GM23338 (cell line): ENCODE measurements around the gene POLD4. TPM values are rescaled to one million over a fixed set of nuclear protein-coding genes. Genes with fewer than 3 reads are reported as not detected.
A peak's percentile ranks its signal among the peaks of the same experiment; 100 is the strongest.

Source experiments
- ATAC-seq: fragments of 200-7000 bp; cut with Tn5 transposase; 3 replicates; pipeline ENCODE4 v1.9.1; 2020
- DNase-seq: peaks from one replicate; pipeline ENCODE4 v3.0.0-alpha.2; 2015; ENCODE audit warnings: low spot score
- H2AFZ ChIP-seq: fragments of 200-600 bp; sonication (generic); 2 replicates; pipeline ENCODE4 v1.8.0; 2016; ENCODE audit warnings: antibody characterized with exemption, mild to moderate bottlenecking, moderate library complexity
- H3F3A ChIP-seq: fragments of 200-600 bp; sonication (generic); replicated peaks from 2 replicates; pipeline ENCODE4 v1.8.0; 2017; ENCODE audit warnings: antibody characterized with exemption, mixed run types, low read depth
- H3K27ac ChIP-seq: fragments of 200-600 bp; sonication (generic); 2 replicates; pipeline ENCODE4 v1.6.1; 2016; ENCODE audit warnings: low read depth
- H3K27me3 ChIP-seq: fragments of 200-600 bp; sonication (generic); 2 replicates; pipeline ENCODE4 v1.8.0; 2016; ENCODE audit warnings: mild to moderate bottlenecking, mixed run types, moderate library complexity; ENCODE audit not compliant: insufficient read depth
- H3K36me3 ChIP-seq: fragments of 200-600 bp; sonication (generic); 2 replicates; pipeline ENCODE4 v1.8.0; 2016; ENCODE audit warnings: mild to moderate bottlenecking; ENCODE audit not compliant: insufficient read depth
- H3K4me1 ChIP-seq: fragments of 200-600 bp; sonication (generic); 2 replicates; pipeline ENCODE4 v1.8.0; 2016; ENCODE audit warnings: mild to moderate bottlenecking, moderate library complexity; ENCODE audit not compliant: insufficient read depth
- H3K4me2 ChIP-seq: fragments of 200-600 bp; sonication (generic); 2 replicates; pipeline ENCODE4 v1.7.1; 2017; ENCODE audit warnings: mixed run types
- H3K4me3 ChIP-seq: fragments of 200-600 bp; sonication (generic); 2 replicates; pipeline ENCODE4 v1.6.1; 2016; ENCODE audit warnings: mixed run types
- H3K79me2 ChIP-seq: fragments of 200-600 bp; sonication (generic); replicated peaks from 2 replicates; pipeline ENCODE4 v1.8.0; 2017; ENCODE audit warnings: mild to moderate bottlenecking; ENCODE audit not compliant: insufficient read depth
- H3K9me2 ChIP-seq: fragments of 200-600 bp; sonication (generic); 2 replicates; pipeline ENCODE4 v1.8.0; 2017; ENCODE audit not compliant: insufficient read depth
- H4K20me1 ChIP-seq: fragments of 200-600 bp; sonication (generic); replicated peaks from 2 replicates; pipeline ENCODE4 v1.8.0; 2017; ENCODE audit warnings: mild to moderate bottlenecking; ENCODE audit not compliant: insufficient read depth
- H3K27ac Mint-ChIP-seq: 2 replicates; pipeline ENCODE4 v1.8.0; 2020; ENCODE audit warnings: inconsistent platforms, mild to moderate bottlenecking, moderate library complexity, mixed read lengths
- H3K27me3 Mint-ChIP-seq: 3 replicates; pipeline ENCODE4 v1.8.0; 2022; ENCODE audit warnings: low read depth, mild to moderate bottlenecking, moderate library complexity, mixed read lengths, inconsistent platforms; ENCODE audit not compliant: insufficient read depth, poor library complexity
- H3K36me3 Mint-ChIP-seq: 3 replicates; pipeline ENCODE4 v1.8.0; 2021; ENCODE audit warnings: low read depth, mild to moderate bottlenecking, inconsistent platforms, moderate library complexity, mixed read lengths
- H3K4me1 Mint-ChIP-seq: 3 replicates; pipeline ENCODE4 v1.8.0; 2020; ENCODE audit warnings: mild to moderate bottlenecking, inconsistent platforms, mixed read lengths
- H3K4me3 Mint-ChIP-seq: 3 replicates; pipeline ENCODE4 v1.8.0; 2021; ENCODE audit warnings: moderate library complexity, mild to moderate bottlenecking, inconsistent platforms, mixed read lengths
- H3K9me3 Mint-ChIP-seq: 3 replicates; pipeline ENCODE4 v1.8.0; 2020; ENCODE audit warnings: moderate library complexity, mild to moderate bottlenecking, inconsistent platforms, mixed read lengths
- CREB1 ChIP-seq: fragments of 250-450 bp; sonication (Bioruptor Pico); IDR thresholded peaks from 2 replicates; pipeline ENCODE4 v1.5.0; 2020; ENCODE audit warnings: low read depth, mild to moderate bottlenecking, moderate library complexity
- EZH2 ChIP-seq: fragments of 200-600 bp; sonication (generic); IDR thresholded peaks from one replicate; pipeline ENCODE4 v1.8.0; 2017; ENCODE audit warnings: antibody characterized with exemption, mild to moderate bottlenecking, low read depth; ENCODE audit not compliant: unreplicated experiment
- EZH2phosphoT487 ChIP-seq: fragments of 200-600 bp; sonication (generic); IDR thresholded peaks from one replicate; pipeline ENCODE4 v1.8.1; 2018; ENCODE audit warnings: antibody characterized with exemption; ENCODE audit not compliant: unreplicated experiment
- JUNB ChIP-seq: IDR thresholded peaks from one replicate; pipeline ENCODE4 v1.6.1; 2016; ENCODE audit warnings: antibody characterized with exemption; ENCODE audit not compliant: unreplicated experiment
- NANOG ChIP-seq: IDR thresholded peaks from 2 replicates; pipeline ENCODE4 v1.6.1; 2016; ENCODE audit warnings: antibody characterized with exemption, borderline replicate concordance
- POLR2AphosphoS5 ChIP-seq: IDR thresholded peaks from 2 replicates; pipeline ENCODE4 v1.6.1; 2016; ENCODE audit warnings: antibody characterized with exemption, low read depth
- STAT1 ChIP-seq: IDR thresholded peaks from one replicate; pipeline ENCODE4 v1.6.1; 2016; ENCODE audit warnings: antibody characterized with exemption; ENCODE audit not compliant: unreplicated experiment
- ZNF114 ChIP-seq: fragments of 250-450 bp; sonication (Bioruptor Pico); IDR thresholded peaks from 2 replicates; pipeline ENCODE4 v1.5.0; 2020; ENCODE audit warnings: mild to moderate bottlenecking, moderate library complexity
- ZNF331 ChIP-seq: fragments of 250-450 bp; sonication (Bioruptor Pico); IDR thresholded peaks from 2 replicates; pipeline ENCODE4 v1.5.0; 2020; ENCODE audit warnings: low read depth, mild to moderate bottlenecking, moderate library complexity
- polyA plus RNA-seq: library from polyadenylated mRNA; unstranded; fragments of >200 nt; fragmentation: Nextera tagmentation; extraction: Ambion mirVana; gene quantifications from 2 replicates; pipeline ENCODE4 v1.2.1, GENCODE V29; 2016
- total RNA-seq: library from RNA; depleted of rRNA; stranded (reverse); fragments of >200 nt; shearing (Covaris generic); gene quantifications from 2 replicates; pipeline ENCODE4 v1.2.3, GENCODE V29; 2014
- TF ChIP-seq, protein P1 (sequence below): fragments of 250-450 bp; sonication (Bioruptor Pico); IDR thresholded peaks from 2 replicates; pipeline ENCODE4 v1.5.0; 2020; ENCODE audit warnings: mild to moderate bottlenecking, moderate library complexity
- TF ChIP-seq, protein P2 (sequence below): IDR thresholded peaks from 2 replicates; pipeline ENCODE4 v1.6.1; 2016; ENCODE audit warnings: antibody characterized with exemption
- TF ChIP-seq, protein P3 (sequence below), 2 experiments: fragments of 200-600 bp in 1 of 2; sonication (generic) in 1 of 2; conservative IDR thresholded peaks; 2 replicates each; pipeline versions ENCODE4 v1.5.1 to v1.6.1; 2016 to 2017; ENCODE audit warnings: antibody characterized with exemption in 2 of 2, low read depth in 2 of 2, mild to moderate bottlenecking in 2 of 2, moderate library complexity in 1 of 2
- TF ChIP-seq, protein P4 (sequence below): IDR thresholded peaks from one replicate; pipeline ENCODE4 v1.6.1; 2018; ENCODE audit warnings: antibody characterized with exemption; ENCODE audit not compliant: unreplicated experiment

Gene POLD4
- total and polyA plus RNA-seq, 2 experiments from 2014 or later = 16.2 to 23.0 TPM

DNA sequence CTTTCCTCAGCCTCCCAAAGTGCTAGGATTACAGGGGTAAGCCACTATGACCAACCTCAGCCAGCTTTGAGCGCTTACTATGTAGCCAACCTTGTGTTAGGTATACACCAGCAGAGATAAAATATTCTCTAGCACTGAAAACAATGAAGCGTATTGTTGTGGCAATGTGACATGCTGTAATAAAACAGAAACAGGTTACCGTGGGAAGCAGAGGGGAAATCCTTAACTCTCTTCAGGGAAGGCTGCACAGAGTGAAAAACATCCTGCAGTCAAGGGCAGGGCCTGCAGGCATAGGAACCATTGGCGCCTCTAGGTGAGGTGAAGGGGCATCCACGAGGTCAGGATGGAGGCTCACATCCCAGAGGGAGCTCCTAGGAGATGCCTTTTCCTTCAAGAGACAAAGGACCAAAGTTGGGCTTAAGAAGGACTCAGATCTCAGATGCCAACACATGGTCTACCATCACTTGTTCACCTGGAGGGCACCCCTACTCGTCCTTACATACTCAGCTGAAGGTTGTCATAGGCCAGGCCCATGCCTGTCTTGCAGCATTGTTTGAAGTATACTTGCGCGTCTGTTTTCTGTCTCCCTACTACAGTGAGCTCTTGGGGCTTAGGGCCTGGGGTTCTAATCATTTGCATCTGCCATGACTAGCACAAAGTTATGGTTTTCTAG is 8.0 kb downstream of the POLD4 start:
- no peak overlapping the region for H2AFZ ChIP-seq
- H3K27me3 Mint-ChIP-seq = no peaks in the 10 kb centered on the region

More for the DNA sequence above, 8.0 kb downstream of the POLD4 start:
- Histone ChIP-seq H3K4me1 (no peaks in the 10 kb centered on the region; the same call in 1 of the 2 replicates), H3K4me2 (no peak overlapping the region), H3K9me2 (no peaks in the 10 kb centered on the region), H3K36me3 (no peaks in the 10 kb centered on the region), H4K20me1 (no peaks in the 10 kb centered on the region; the same call in 1 of the 2 replicates), H3F3A (no peaks in the 10 kb centered on the region), H3K27me3 (no peaks in the 10 kb centered on the region), H3K79me2 (no peaks in the 10 kb centered on the region), H3K4me3 (no peak overlapping the region), H3K27ac (no peak overlapping the region)
- Mint-ChIP-seq H3K9me3 (peaks cover 9% of the 10 kb centered on the region; the same call in 1 of the 3 replicates), H3K4me3 (no peak overlapping the region), H3K4me1 (peaks cover 12% of the 10 kb centered on the region; the same call in 1 of the 3 replicates), H3K36me3 (no peaks in the 10 kb centered on the region), H3K27ac (no peak overlapping the region)
- DNase-seq = no peak
- ATAC-seq = peak; percentile 43
- TF ChIP-seq, protein P1, sequence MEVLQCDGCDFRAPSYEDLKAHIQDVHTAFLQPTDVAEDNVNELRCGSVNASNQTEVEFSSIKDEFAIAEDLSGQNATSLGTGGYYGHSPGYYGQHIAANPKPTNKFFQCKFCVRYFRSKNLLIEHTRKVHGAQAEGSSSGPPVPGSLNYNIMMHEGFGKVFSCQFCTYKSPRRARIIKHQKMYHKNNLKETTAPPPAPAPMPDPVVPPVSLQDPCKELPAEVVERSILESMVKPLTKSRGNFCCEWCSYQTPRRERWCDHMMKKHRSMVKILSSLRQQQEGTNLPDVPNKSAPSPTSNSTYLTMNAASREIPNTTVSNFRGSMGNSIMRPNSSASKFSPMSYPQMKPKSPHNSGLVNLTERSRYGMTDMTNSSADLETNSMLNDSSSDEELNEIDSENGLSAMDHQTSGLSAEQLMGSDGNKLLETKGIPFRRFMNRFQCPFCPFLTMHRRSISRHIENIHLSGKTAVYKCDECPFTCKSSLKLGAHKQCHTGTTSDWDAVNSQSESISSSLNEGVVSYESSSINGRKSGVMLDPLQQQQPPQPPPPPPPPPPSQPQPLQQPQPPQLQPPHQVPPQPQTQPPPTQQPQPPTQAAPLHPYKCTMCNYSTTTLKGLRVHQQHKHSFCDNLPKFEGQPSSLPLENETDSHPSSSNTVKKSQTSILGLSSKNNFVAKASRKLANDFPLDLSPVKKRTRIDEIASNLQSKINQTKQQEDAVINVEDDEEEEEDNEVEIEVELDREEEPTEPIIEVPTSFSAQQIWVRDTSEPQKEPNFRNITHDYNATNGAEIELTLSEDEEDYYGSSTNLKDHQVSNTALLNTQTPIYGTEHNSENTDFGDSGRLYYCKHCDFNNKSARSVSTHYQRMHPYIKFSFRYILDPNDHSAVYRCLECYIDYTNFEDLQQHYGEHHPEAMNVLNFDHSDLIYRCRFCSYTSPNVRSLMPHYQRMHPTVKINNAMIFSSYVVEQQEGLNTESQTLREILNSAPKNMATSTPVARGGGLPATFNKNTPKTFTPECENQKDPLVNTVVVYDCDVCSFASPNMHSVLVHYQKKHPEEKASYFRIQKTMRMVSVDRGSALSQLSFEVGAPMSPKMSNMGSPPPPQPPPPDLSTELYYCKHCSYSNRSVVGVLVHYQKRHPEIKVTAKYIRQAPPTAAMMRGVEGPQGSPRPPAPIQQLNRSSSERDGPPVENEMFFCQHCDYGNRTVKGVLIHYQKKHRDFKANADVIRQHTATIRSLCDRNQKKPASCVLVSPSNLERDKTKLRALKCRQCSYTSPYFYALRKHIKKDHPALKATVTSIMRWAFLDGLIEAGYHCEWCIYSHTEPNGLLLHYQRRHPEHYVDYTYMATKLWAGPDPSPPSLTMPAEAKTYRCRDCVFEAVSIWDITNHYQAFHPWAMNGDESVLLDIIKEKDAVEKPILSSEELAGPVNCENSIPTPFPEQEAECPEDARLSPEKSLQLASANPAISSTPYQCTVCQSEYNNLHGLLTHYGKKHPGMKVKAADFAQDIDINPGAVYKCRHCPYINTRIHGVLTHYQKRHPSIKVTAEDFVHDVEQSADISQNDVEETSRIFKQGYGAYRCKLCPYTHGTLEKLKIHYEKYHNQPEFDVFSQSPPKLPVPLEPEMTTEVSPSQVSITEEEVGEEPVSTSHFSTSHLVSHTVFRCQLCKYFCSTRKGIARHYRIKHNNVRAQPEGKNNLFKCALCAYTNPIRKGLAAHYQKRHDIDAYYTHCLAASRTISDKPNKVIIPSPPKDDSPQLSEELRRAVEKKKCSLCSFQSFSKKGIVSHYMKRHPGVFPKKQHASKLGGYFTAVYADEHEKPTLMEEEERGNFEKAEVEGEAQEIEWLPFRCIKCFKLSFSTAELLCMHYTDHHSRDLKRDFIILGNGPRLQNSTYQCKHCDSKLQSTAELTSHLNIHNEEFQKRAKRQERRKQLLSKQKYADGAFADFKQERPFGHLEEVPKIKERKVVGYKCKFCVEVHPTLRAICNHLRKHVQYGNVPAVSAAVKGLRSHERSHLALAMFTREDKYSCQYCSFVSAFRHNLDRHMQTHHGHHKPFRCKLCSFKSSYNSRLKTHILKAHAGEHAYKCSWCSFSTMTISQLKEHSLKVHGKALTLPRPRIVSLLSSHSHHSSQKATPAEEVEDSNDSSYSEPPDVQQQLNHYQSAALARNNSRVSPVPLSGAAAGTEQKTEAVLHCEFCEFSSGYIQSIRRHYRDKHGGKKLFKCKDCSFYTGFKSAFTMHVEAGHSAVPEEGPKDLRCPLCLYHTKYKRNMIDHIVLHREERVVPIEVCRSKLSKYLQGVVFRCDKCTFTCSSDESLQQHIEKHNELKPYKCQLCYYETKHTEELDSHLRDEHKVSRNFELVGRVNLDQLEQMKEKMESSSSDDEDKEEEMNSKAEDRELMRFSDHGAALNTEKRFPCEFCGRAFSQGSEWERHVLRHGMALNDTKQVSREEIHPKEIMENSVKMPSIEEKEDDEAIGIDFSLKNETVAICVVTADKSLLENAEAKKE (CRISPR knock-in tag) = no peak
- TF ChIP-seq ZNF331 = no peak
- TF ChIP-seq EZH2 = no peak
- no peak for TF ChIP-seq CREB1
- TF ChIP-seq NANOG = no peak
- no peak for TF ChIP-seq POLR2AphosphoS5
- TF ChIP-seq, protein P2, sequence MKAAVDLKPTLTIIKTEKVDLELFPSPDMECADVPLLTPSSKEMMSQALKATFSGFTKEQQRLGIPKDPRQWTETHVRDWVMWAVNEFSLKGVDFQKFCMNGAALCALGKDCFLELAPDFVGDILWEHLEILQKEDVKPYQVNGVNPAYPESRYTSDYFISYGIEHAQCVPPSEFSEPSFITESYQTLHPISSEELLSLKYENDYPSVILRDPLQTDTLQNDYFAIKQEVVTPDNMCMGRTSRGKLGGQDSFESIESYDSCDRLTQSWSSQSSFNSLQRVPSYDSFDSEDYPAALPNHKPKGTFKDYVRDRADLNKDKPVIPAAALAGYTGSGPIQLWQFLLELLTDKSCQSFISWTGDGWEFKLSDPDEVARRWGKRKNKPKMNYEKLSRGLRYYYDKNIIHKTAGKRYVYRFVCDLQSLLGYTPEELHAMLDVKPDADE = no peak
- TF ChIP-seq, protein P3, sequence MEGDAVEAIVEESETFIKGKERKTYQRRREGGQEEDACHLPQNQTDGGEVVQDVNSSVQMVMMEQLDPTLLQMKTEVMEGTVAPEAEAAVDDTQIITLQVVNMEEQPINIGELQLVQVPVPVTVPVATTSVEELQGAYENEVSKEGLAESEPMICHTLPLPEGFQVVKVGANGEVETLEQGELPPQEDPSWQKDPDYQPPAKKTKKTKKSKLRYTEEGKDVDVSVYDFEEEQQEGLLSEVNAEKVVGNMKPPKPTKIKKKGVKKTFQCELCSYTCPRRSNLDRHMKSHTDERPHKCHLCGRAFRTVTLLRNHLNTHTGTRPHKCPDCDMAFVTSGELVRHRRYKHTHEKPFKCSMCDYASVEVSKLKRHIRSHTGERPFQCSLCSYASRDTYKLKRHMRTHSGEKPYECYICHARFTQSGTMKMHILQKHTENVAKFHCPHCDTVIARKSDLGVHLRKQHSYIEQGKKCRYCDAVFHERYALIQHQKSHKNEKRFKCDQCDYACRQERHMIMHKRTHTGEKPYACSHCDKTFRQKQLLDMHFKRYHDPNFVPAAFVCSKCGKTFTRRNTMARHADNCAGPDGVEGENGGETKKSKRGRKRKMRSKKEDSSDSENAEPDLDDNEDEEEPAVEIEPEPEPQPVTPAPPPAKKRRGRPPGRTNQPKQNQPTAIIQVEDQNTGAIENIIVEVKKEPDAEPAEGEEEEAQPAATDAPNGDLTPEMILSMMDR (conservative IDR thresholded peaks at IDR 0.05; ENCODE audit: low read depth in 2 of 2) = no peak
- TF ChIP-seq EZH2phosphoT487 = no peak
- TF ChIP-seq, protein P4, sequence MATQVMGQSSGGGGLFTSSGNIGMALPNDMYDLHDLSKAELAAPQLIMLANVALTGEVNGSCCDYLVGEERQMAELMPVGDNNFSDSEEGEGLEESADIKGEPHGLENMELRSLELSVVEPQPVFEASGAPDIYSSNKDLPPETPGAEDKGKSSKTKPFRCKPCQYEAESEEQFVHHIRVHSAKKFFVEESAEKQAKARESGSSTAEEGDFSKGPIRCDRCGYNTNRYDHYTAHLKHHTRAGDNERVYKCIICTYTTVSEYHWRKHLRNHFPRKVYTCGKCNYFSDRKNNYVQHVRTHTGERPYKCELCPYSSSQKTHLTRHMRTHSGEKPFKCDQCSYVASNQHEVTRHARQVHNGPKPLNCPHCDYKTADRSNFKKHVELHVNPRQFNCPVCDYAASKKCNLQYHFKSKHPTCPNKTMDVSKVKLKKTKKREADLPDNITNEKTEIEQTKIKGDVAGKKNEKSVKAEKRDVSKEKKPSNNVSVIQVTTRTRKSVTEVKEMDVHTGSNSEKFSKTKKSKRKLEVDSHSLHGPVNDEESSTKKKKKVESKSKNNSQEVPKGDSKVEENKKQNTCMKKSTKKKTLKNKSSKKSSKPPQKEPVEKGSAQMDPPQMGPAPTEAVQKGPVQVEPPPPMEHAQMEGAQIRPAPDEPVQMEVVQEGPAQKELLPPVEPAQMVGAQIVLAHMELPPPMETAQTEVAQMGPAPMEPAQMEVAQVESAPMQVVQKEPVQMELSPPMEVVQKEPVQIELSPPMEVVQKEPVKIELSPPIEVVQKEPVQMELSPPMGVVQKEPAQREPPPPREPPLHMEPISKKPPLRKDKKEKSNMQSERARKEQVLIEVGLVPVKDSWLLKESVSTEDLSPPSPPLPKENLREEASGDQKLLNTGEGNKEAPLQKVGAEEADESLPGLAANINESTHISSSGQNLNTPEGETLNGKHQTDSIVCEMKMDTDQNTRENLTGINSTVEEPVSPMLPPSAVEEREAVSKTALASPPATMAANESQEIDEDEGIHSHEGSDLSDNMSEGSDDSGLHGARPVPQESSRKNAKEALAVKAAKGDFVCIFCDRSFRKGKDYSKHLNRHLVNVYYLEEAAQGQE = no peak
- no peak for TF ChIP-seq ZNF114 (CRISPR knock-in tag)
- no peak for TF ChIP-seq STAT1
- TF ChIP-seq JUNB = no peak
